HG03135 (cell line): ENCODE data around the gene KLHL29.

Source experiments
- ATAC-seq: cut with Tn5 transposase; IDR thresholded peaks from one replicate; pipeline ENCODE4 v1.9.1; 2021; ENCODE audit warnings: mild to moderate bottlenecking, moderate library complexity; ENCODE audit not compliant: unreplicated experiment

Gene KLHL29

GRCh38 chr2:23622466-23622865, 237.5 kb downstream of the KLHL29 start:
- ATAC-seq = no peak

GRCh38 chr2:23622966-23623675, 238.1 kb downstream of the KLHL29 start:
- ATAC-seq = no peak

GRCh38 chr2:23624378-23624777, 239.4 kb downstream of the KLHL29 start:
- ATAC-seq = no peak

GRCh38 chr2:23624915-23625314, 239.9 kb downstream of the KLHL29 start:
- ATAC-seq = no peak

GRCh38 chr2:23625726-23626125, 240.7 kb downstream of the KLHL29 start:
- no peak for ATAC-seq

GRCh38 chr2:23626701-23627230, 241.8 kb downstream of the KLHL29 start:
- no peak for ATAC-seq

- ATAC-seq = no peak
These were observed 242.4 kb downstream of the KLHL29 start for GRCh38 chr2:23627236-23628009.

GRCh38 chr2:23628926-23629771, 244.2 kb downstream of the KLHL29 start:
- no peak for ATAC-seq

- ATAC-seq = no peak
These were observed 244.9 kb downstream of the KLHL29 start for GRCh38 chr2:23629772-23630480.

GRCh38 chr2:23630961-23631360, 246.0 kb downstream of the KLHL29 start:
- no peak for ATAC-seq

GRCh38 chr2:23631389-23631788, 246.4 kb downstream of the KLHL29 start:
- ATAC-seq = no peak

- ATAC-seq = no peak
These were observed 247.4 kb downstream of the KLHL29 start for GRCh38 chr2:23632386-23632785.

- no peak for ATAC-seq
These were observed 247.9 kb downstream of the KLHL29 start for GRCh38 chr2:23632831-23633395.

GRCh38 chr2:23633966-23634365, 249.0 kb downstream of the KLHL29 start:
- no peak for ATAC-seq

GRCh38 chr2:23635442-23636340, 250.7 kb downstream of the KLHL29 start:
- ATAC-seq = no peak

- ATAC-seq = no peak
These were observed 251.4 kb downstream of the KLHL29 start for GRCh38 chr2:23636426-23636825.

- ATAC-seq = no peak
These were observed 252.2 kb downstream of the KLHL29 start for GRCh38 chr2:23637011-23637778.

- ATAC-seq = no peak
These were observed 254.5 kb downstream of the KLHL29 start for GRCh38 chr2:23639406-23639982.
